HCT116 (cell line): Measurements from ENCODE around the gene ACYP2. TPM values are rescaled to one million over a fixed set of nuclear protein-coding genes. Genes with fewer than 3 reads are reported as not detected.

Experiments used
- ATAC-seq: fragments of 200-7000 bp; cut with Tn5 transposase; 2 replicates; pipeline ENCODE4 v1.9.1; 2020; ENCODE audit warnings: mild to moderate bottlenecking, moderate library complexity
- BruUV-seq: library from RNA; stranded (reverse); fragments of 400-500 nt; replicated peaks from 2 replicates; lab custom pipeline; 2021; lab: Mats Ljungman, UMichigan
- CTCF ChIA-PET: fragments of 300-600 bp; sonication (Branson Sonifier 250); formaldehyde crosslinking; loops from one replicate; lab custom pipeline; 2021; ENCODE audit warnings: antibody characterized with exemption; lab: Charles Lee
- POLR2A ChIA-PET: fragments of 300-600, 350-600 bp; sonication (Branson Sonifier 250); formaldehyde crosslinking; loops from one replicate; lab custom pipeline; 2021; ENCODE audit warnings: antibody characterized with exemption; lab: Charles Lee
- RAD21 ChIA-PET, 2 experiments: fragments of 300-600 bp; sonication (Branson Sonifier 250); formaldehyde crosslinking; loops; one replicate each; lab custom pipeline; 2023; ENCODE audit warnings: low total read pairs in 2 of 2; ENCODE audit not compliant: uncharacterized antibody in 2 of 2, unreplicated experiment in 2 of 2, low non-redundant PET in 1 of 2; lab: Charles Lee
- DNase-seq: peaks from one replicate; pipeline ENCODE4 v3.0.0-alpha.2; 2010; ENCODE audit warnings: low read depth, low spot score
- H2AFZ ChIP-seq: fragments of 200-600 bp; shearing (Covaris generic), sonication (generic); 2 replicates; pipeline ENCODE4 v1.6.1; 2017; ENCODE audit warnings: low read depth, mixed run types, mixed read lengths, antibody characterized with exemption, low read length; ENCODE audit not compliant: poor library complexity, severe bottlenecking
- H3K27ac ChIP-seq: 2 replicates; pipeline ENCODE4 v1.5.1; 2012; ENCODE audit warnings: low read depth, low read length
- H3K27me3 ChIP-seq: fragments of 200-600 bp; sonication (generic); 2 replicates; pipeline ENCODE4 v1.6.1; 2016; ENCODE audit warnings: mixed run types, low read length, mixed read lengths; ENCODE audit not compliant: insufficient read depth
- H3K36me3 ChIP-seq, 2 experiments: fragments of 200-500 bp in 1 of 2; fragments of 200-600 bp in 1 of 2; sonication (Bioruptor generic) in 1 of 2; sonication (generic) in 1 of 2; 2 replicates each; pipeline versions ENCODE4 v1.5.1 to v1.6.1; 2014 to 2016; ENCODE audit warnings: low read length in 2 of 2, inconsistent platforms in 1 of 2, mixed read lengths in 1 of 2, mixed run types in 1 of 2; ENCODE audit not compliant: insufficient read depth in 2 of 2, control insufficient read depth in 1 of 2
- H3K4me1 ChIP-seq, 2 experiments: fragments of 200-600 bp in 1 of 2; sonication (generic) in 1 of 2; 2 replicates each; pipeline versions ENCODE4 v1.5.1 to v1.6.1; 2012 to 2017; ENCODE audit warnings: low read length in 2 of 2, inconsistent platforms in 1 of 2, mild to moderate bottlenecking in 1 of 2, mixed read lengths in 1 of 2, mixed run types in 1 of 2, moderate library complexity in 1 of 2; ENCODE audit not compliant: insufficient read depth in 2 of 2, control insufficient read depth in 1 of 2
- H3K4me2 ChIP-seq: fragments of 200-600 bp; sonication (generic); 2 replicates; pipeline ENCODE4 v1.6.1; 2017; ENCODE audit warnings: mixed run types, low read length, mixed read lengths
- H3K4me3 ChIP-seq, 2 experiments: fragments of 200-600 bp in 1 of 2; sonication (generic) in 1 of 2; replicated peaks in 1 of 2; 2 replicates each; pipeline ENCODE4 v1.5.1; 2011 to 2016; ENCODE audit warnings: low read length in 2 of 2, control low read depth in 1 of 2, low read depth in 1 of 2, mild to moderate bottlenecking in 1 of 2, mixed read lengths in 1 of 2, mixed run types in 1 of 2
- H3K79me2 ChIP-seq: fragments of 200-600 bp; sonication (generic); 2 replicates; pipeline ENCODE4 v1.6.1; 2017; ENCODE audit warnings: mild to moderate bottlenecking, mixed run types, low read length, moderate library complexity, mixed read lengths; ENCODE audit not compliant: insufficient read depth
- H3K9ac ChIP-seq: fragments of 200-600 bp; sonication (generic); 2 replicates; pipeline ENCODE4 v1.6.1; 2016; ENCODE audit warnings: low read length, mixed read lengths
- H3K9me2 ChIP-seq: fragments of 200-600 bp; sonication (generic), shearing (Covaris generic); 2 replicates; pipeline ENCODE4 v1.6.1; 2017; ENCODE audit warnings: mixed run types, mild to moderate bottlenecking, moderate library complexity; ENCODE audit not compliant: insufficient read depth
- H3K9me3 ChIP-seq, 2 experiments: fragments of 200-500 bp in 1 of 2; fragments of 200-600 bp in 1 of 2; sonication (Bioruptor generic) in 1 of 2; sonication (generic) in 1 of 2; 2 replicates each; pipeline ENCODE4 v1.6.1; 2014 to 2017; ENCODE audit warnings: low read length in 2 of 2, mixed read lengths in 2 of 2, inconsistent platforms in 1 of 2, low read depth in 1 of 2, mild to moderate bottlenecking in 1 of 2, mixed run types in 1 of 2, moderate library complexity in 1 of 2; ENCODE audit not compliant: control insufficient read depth in 1 of 2, insufficient read depth in 1 of 2
- H4K20me1 ChIP-seq: fragments of 200-600 bp; sonication (generic), shearing (Covaris generic); 2 replicates; pipeline ENCODE4 v1.6.1; 2017; ENCODE audit warnings: mixed run types, mild to moderate bottlenecking, moderate library complexity; ENCODE audit not compliant: insufficient read depth
- CBX3 ChIP-seq: IDR thresholded peaks from 2 replicates; pipeline ENCODE4 v1.6.1; 2012; ENCODE audit warnings: low read depth
- CEBPB ChIP-seq: IDR thresholded peaks from 2 replicates; pipeline ENCODE4 v1.6.1; 2012; ENCODE audit warnings: low read depth
- EGR1 ChIP-seq: IDR thresholded peaks from 2 replicates; pipeline ENCODE4 v1.6.1; 2012; ENCODE audit warnings: low read depth
- ELF1 ChIP-seq: IDR thresholded peaks from 2 replicates; pipeline ENCODE4 v1.6.1; 2012; ENCODE audit warnings: low read depth, borderline replicate concordance
- EZH2phosphoT487 ChIP-seq: fragments of 200-600 bp; IDR thresholded peaks from 2 replicates; pipeline ENCODE4 v1.6.1; 2018; ENCODE audit warnings: antibody characterized with exemption, borderline replicate concordance
- FOSL1 ChIP-seq: IDR thresholded peaks from 2 replicates; pipeline ENCODE4 v1.6.1; 2012; ENCODE audit warnings: low read depth
- POLR2A ChIP-seq: IDR thresholded peaks from 2 replicates; pipeline ENCODE4 v1.7.0; 2011; ENCODE audit warnings: borderline replicate concordance; ENCODE audit not compliant: insufficient read depth, insufficient read length; ENCODE audit errors: extremely low read depth
- POLR2AphosphoS5 ChIP-seq: IDR thresholded peaks from 2 replicates; pipeline ENCODE4 v1.6.1; 2011; ENCODE audit warnings: mild to moderate bottlenecking, low read depth, low read length, moderate library complexity
- RAD21 ChIP-seq: IDR thresholded peaks from 2 replicates; pipeline ENCODE4 v1.6.1; 2012; ENCODE audit warnings: low read depth, mild to moderate bottlenecking
- SP1 ChIP-seq: IDR thresholded peaks from 2 replicates; pipeline ENCODE4 v1.6.1; 2012; ENCODE audit warnings: low read depth
- SRF ChIP-seq: IDR thresholded peaks from 2 replicates; pipeline ENCODE4 v1.6.1; 2012; ENCODE audit warnings: low read depth
- YY1 ChIP-seq: IDR thresholded peaks from 2 replicates; pipeline ENCODE4 v1.6.1; 2011; ENCODE audit warnings: low read length, low read depth, moderate library complexity, mild to moderate bottlenecking; ENCODE audit not compliant: insufficient replicate concordance; ENCODE audit errors: extremely low read depth
- ZFX ChIP-seq: fragments of 450-650 bp; IDR thresholded peaks from 2 replicates; pipeline ENCODE4 v1.6.1; 2017
- ZNF274 ChIP-seq: fragments of 200-500 bp; sonication (Bioruptor generic); IDR thresholded peaks from 2 replicates; pipeline ENCODE4 v1.6.1; 2014; ENCODE audit warnings: mild to moderate bottlenecking, low read depth, low read length, inconsistent platforms
- intact Hi-C: fragments of 100-400 bp; cut with micrococcal nuclease; formaldehyde crosslinking; loops from 2 replicates; pipeline ENCODE4 v1.10.0; 2022
- total RNA-seq: library from RNA; stranded (reverse); gene quantifications from one replicate; pipeline ENCODE4 v1.2.1, GENCODE V29; 2021; ENCODE audit not compliant: unreplicated experiment
- TF ChIP-seq, protein P1 (sequence below): IDR thresholded peaks from 2 replicates; pipeline ENCODE4 v1.6.1; 2011; ENCODE audit warnings: mild to moderate bottlenecking, low read length, moderate library complexity; ENCODE audit not compliant: insufficient replicate concordance; ENCODE audit errors: extremely low read depth
- TF ChIP-seq, protein P2 (sequence below), 3 experiments: fragments of 200-600 bp in 1 of 3; sonication (generic) in 1 of 3; IDR thresholded peaks in 2 of 3; conservative IDR thresholded peaks in 1 of 3; 2 replicates each; pipeline ENCODE4 v1.5.1; 2012 to 2017; ENCODE audit warnings: low read depth in 2 of 3, low read length in 2 of 3, antibody characterized with exemption in 1 of 3, borderline replicate concordance in 1 of 3, control low read depth in 1 of 3, mild to moderate bottlenecking in 1 of 3, mixed read lengths in 1 of 3, mixed run types in 1 of 3, moderate library complexity in 1 of 3; ENCODE audit not compliant: insufficient read depth in 1 of 3
- TF ChIP-seq, protein P3 (sequence below): IDR thresholded peaks from 2 replicates; pipeline ENCODE4 v1.6.1; 2012; ENCODE audit warnings: low read depth
- TF ChIP-seq, protein P4 (sequence below): IDR thresholded peaks from 2 replicates; pipeline ENCODE4 v1.6.1; 2012

Gene ACYP2
- total RNA-seq, 1 experiment from 2014 or later, result 9.4 TPM

GRCh38 chr2:54079331-54079730, 36.1 kb upstream of the ACYP2 start:
- H3K27ac ChIP-seq, result no peak overlapping the region
- no peaks in the 10 kb centered on the region; the same call in 1 of the 2 replicates for H3K9me2 ChIP-seq
- no peak overlapping the region for H3K9ac ChIP-seq
- H2AFZ ChIP-seq, result no peak overlapping the region
- no peaks in the 10 kb centered on the region for H4K20me1 ChIP-seq
- POLR2A ChIA-PET, result no interaction called here
- RAD21 ChIA-PET, result no interaction called here
- H3K79me2 ChIP-seq, result no peaks in the 10 kb centered on the region
- H3K36me3 ChIP-seq, result no peaks in the 10 kb centered on the region
- intact Hi-C loops, result no loop called here
- no peak for DNase-seq
- no peak for ATAC-seq
- H3K4me2 ChIP-seq, result no peak overlapping the region
- TF ChIP-seq, protein P1, sequence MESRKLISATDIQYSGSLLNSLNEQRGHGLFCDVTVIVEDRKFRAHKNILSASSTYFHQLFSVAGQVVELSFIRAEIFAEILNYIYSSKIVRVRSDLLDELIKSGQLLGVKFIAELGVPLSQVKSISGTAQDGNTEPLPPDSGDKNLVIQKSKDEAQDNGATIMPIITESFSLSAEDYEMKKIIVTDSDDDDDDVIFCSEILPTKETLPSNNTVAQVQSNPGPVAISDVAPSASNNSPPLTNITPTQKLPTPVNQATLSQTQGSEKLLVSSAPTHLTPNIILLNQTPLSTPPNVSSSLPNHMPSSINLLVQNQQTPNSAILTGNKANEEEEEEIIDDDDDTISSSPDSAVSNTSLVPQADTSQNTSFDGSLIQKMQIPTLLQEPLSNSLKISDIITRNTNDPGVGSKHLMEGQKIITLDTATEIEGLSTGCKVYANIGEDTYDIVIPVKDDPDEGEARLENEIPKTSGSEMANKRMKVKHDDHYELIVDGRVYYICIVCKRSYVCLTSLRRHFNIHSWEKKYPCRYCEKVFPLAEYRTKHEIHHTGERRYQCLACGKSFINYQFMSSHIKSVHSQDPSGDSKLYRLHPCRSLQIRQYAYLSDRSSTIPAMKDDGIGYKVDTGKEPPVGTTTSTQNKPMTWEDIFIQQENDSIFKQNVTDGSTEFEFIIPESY, result no peak
- TF ChIP-seq POLR2A, result no peak
- TF ChIP-seq, protein P2, sequence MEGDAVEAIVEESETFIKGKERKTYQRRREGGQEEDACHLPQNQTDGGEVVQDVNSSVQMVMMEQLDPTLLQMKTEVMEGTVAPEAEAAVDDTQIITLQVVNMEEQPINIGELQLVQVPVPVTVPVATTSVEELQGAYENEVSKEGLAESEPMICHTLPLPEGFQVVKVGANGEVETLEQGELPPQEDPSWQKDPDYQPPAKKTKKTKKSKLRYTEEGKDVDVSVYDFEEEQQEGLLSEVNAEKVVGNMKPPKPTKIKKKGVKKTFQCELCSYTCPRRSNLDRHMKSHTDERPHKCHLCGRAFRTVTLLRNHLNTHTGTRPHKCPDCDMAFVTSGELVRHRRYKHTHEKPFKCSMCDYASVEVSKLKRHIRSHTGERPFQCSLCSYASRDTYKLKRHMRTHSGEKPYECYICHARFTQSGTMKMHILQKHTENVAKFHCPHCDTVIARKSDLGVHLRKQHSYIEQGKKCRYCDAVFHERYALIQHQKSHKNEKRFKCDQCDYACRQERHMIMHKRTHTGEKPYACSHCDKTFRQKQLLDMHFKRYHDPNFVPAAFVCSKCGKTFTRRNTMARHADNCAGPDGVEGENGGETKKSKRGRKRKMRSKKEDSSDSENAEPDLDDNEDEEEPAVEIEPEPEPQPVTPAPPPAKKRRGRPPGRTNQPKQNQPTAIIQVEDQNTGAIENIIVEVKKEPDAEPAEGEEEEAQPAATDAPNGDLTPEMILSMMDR (IDR thresholded peaks at IDR 0.05 in 2 of 3, conservative IDR thresholded peaks at IDR 0.05 in 1 of 3; ENCODE audit: borderline replicate concordance in 1 of 3, insufficient read depth in 1 of 3, low read depth in 2 of 3, low read length in 2 of 3), result no peak
- TF ChIP-seq FOSL1, result no peak
- TF ChIP-seq ZFX, result no peak
- no peak for TF ChIP-seq ELF1
- no peak for TF ChIP-seq YY1
- no peak for TF ChIP-seq SP1
- TF ChIP-seq RAD21, result no peak
- TF ChIP-seq EGR1, result no peak
- no peak for TF ChIP-seq CBX3
- no peak for TF ChIP-seq CEBPB
- no peak for TF ChIP-seq SRF
- TF ChIP-seq EZH2phosphoT487, result no peak
- TF ChIP-seq, protein P3, sequence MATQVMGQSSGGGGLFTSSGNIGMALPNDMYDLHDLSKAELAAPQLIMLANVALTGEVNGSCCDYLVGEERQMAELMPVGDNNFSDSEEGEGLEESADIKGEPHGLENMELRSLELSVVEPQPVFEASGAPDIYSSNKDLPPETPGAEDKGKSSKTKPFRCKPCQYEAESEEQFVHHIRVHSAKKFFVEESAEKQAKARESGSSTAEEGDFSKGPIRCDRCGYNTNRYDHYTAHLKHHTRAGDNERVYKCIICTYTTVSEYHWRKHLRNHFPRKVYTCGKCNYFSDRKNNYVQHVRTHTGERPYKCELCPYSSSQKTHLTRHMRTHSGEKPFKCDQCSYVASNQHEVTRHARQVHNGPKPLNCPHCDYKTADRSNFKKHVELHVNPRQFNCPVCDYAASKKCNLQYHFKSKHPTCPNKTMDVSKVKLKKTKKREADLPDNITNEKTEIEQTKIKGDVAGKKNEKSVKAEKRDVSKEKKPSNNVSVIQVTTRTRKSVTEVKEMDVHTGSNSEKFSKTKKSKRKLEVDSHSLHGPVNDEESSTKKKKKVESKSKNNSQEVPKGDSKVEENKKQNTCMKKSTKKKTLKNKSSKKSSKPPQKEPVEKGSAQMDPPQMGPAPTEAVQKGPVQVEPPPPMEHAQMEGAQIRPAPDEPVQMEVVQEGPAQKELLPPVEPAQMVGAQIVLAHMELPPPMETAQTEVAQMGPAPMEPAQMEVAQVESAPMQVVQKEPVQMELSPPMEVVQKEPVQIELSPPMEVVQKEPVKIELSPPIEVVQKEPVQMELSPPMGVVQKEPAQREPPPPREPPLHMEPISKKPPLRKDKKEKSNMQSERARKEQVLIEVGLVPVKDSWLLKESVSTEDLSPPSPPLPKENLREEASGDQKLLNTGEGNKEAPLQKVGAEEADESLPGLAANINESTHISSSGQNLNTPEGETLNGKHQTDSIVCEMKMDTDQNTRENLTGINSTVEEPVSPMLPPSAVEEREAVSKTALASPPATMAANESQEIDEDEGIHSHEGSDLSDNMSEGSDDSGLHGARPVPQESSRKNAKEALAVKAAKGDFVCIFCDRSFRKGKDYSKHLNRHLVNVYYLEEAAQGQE, result no peak
- no peak for TF ChIP-seq POLR2AphosphoS5
- TF ChIP-seq, protein P4, sequence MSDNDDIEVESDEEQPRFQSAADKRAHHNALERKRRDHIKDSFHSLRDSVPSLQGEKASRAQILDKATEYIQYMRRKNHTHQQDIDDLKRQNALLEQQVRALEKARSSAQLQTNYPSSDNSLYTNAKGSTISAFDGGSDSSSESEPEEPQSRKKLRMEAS, result no peak
- no peak for TF ChIP-seq ZNF274
- H3K4me3 ChIP-seq, result no peak overlapping the region
- no peaks in the 10 kb centered on the region for H3K27me3 ChIP-seq
- no TSS peak for BruUV-seq
- no peaks in the 10 kb centered on the region for H3K9me3 ChIP-seq
- peaks cover 10 to 17% of the 10 kb centered on the region in 2 experiments for H3K4me1 ChIP-seq
- CTCF ChIA-PET, result no interaction called here
